SK-N-MC (cell line): ENCODE results near the gene ERGIC1.

Experiments used
- DNase-seq: peaks from one replicate; pipeline ENCODE4 v3.0.0-alpha.2; 2011; ENCODE audit warnings: low read depth, low spot score
- H3K27ac ChIP-seq: fragments of 200-600 bp; sonication (generic); 2 replicates; pipeline ENCODE4 v1.5.1; 2016; ENCODE audit warnings: mixed run types
- H3K36me3 ChIP-seq: fragments of 200-600 bp; sonication (generic); 2 replicates; pipeline ENCODE4 v1.6.1; 2017; ENCODE audit warnings: antibody characterized with exemption, low read length, mixed read lengths; ENCODE audit not compliant: insufficient read depth
- H3K4me3 ChIP-seq: fragments of 200-600 bp; sonication (generic); 2 replicates; pipeline ENCODE4 v1.5.1; 2016
- H3K9ac ChIP-seq: fragments of 200-600 bp; sonication (generic); 2 replicates; pipeline ENCODE4 v1.8.0; 2017; ENCODE audit warnings: mixed run types, mixed read lengths; ENCODE audit not compliant: insufficient read length
- H3K9me3 ChIP-seq: fragments of 200-600 bp; sonication (generic); 2 replicates; pipeline ENCODE4 v1.6.1; 2017; ENCODE audit warnings: low read depth, mild to moderate bottlenecking, antibody characterized with exemption, low read length, moderate library complexity, mixed read lengths
- EZH2 ChIP-seq: fragments of 200-600 bp; sonication (generic); IDR thresholded peaks from one replicate; pipeline ENCODE4 v1.6.1; 2017; ENCODE audit warnings: antibody characterized with exemption
- FOXP2 ChIP-seq: optimal IDR thresholded peaks from 2 replicates; pipeline ENCODE3; 2011; ENCODE audit warnings: mild to moderate bottlenecking, moderate library complexity; ENCODE audit not compliant: insufficient read depth; ENCODE audit errors: extremely low read length, control extremely low read depth
- POLR2AphosphoS5 ChIP-seq: IDR thresholded peaks from 2 replicates; pipeline ENCODE4 v1.6.1; 2012; ENCODE audit warnings: mild to moderate bottlenecking, low read depth, low read length, borderline replicate concordance

The ERGIC1 gene

GRCh38 chr5:172905346-172906140 is 71.5 kb downstream of the ERGIC1 start:
- no peak overlapping the region for H3K9ac ChIP-seq
- H3K27ac ChIP-seq: no peak overlapping the region
- no peak overlapping the region for H3K4me3 ChIP-seq

GRCh38 chr5:172906436-172906835 is 72.4 kb downstream of the ERGIC1 start:
- no peak for DNase-seq
- no peak overlapping the region for H3K27ac ChIP-seq
- TF ChIP-seq POLR2AphosphoS5 (no peak), FOXP2 (no peak), EZH2 (no peak)
- H3K9ac ChIP-seq: no peak overlapping the region
- H3K4me3 ChIP-seq: no peak overlapping the region
- H3K9me3 ChIP-seq: no peaks in the 10 kb centered on the region
- no peaks in the 10 kb centered on the region for H3K36me3 ChIP-seq

More at GRCh38 chr5:172905346-172906140, 71.5 kb downstream of the ERGIC1 start:
- TF ChIP-seq FOXP2 (no peak), POLR2AphosphoS5 (no peak), EZH2 (no peak)
- DNase-seq: no peak
- H3K36me3 ChIP-seq: no peaks in the 10 kb centered on the region
- no peaks in the 10 kb centered on the region for H3K9me3 ChIP-seq

GRCh38 chr5:172906888-172907287 is 72.8 kb downstream of the ERGIC1 start:
- H3K9ac ChIP-seq: no peak overlapping the region
- H3K36me3 ChIP-seq: no peaks in the 10 kb centered on the region
- DNase-seq: no peak
- no peaks in the 10 kb centered on the region for H3K9me3 ChIP-seq
- H3K4me3 ChIP-seq: no peak overlapping the region
- TF ChIP-seq POLR2AphosphoS5 (no peak), EZH2 (no peak), FOXP2 (no peak)
- no peak overlapping the region for H3K27ac ChIP-seq

GRCh38 chr5:172907657-172908056 is 73.6 kb downstream of the ERGIC1 start:
- H3K27ac ChIP-seq: no peak overlapping the region
- H3K4me3 ChIP-seq: no peak overlapping the region
- H3K36me3 ChIP-seq: no peaks in the 10 kb centered on the region
- no peak overlapping the region for H3K9ac ChIP-seq
- no peak for DNase-seq
- no peaks in the 10 kb centered on the region for H3K9me3 ChIP-seq
- TF ChIP-seq FOXP2: no peak
- TF ChIP-seq EZH2: no peak
- TF ChIP-seq POLR2AphosphoS5: no peak

- H3K9me3 ChIP-seq: no peaks in the 10 kb centered on the region
- no peaks in the 10 kb centered on the region for H3K36me3 ChIP-seq
- TF ChIP-seq EZH2 (no peak), FOXP2 (no peak), POLR2AphosphoS5 (no peak)
- no peak overlapping the region for H3K27ac ChIP-seq
- no peak for DNase-seq
- H3K4me3 ChIP-seq: no peak overlapping the region
- no peak overlapping the region for H3K9ac ChIP-seq
These were observed 74.6 kb downstream of the ERGIC1 start for GRCh38 chr5:172908662-172909061.

GRCh38 chr5:172909931-172910502 is 76.0 kb downstream of the ERGIC1 start:
- TF ChIP-seq EZH2: no peak
- TF ChIP-seq FOXP2: no peak
- no peak for TF ChIP-seq POLR2AphosphoS5
- no peak overlapping the region for H3K4me3 ChIP-seq
- H3K27ac ChIP-seq: no peak overlapping the region
- H3K9me3 ChIP-seq: no peaks in the 10 kb centered on the region
- H3K9ac ChIP-seq: no peak overlapping the region
- no peak for DNase-seq
- H3K36me3 ChIP-seq: no peaks in the 10 kb centered on the region

- Histone ChIP-seq H3K9ac (no peak overlapping the region), H3K27ac (no peak overlapping the region), H3K4me3 (no peak overlapping the region), H3K9me3 (no peaks in the 10 kb centered on the region), H3K36me3 (no peaks in the 10 kb centered on the region; the same call in 1 of the 2 replicates)
- DNase-seq: no peak
- TF ChIP-seq EZH2: no peak
- no peak for TF ChIP-seq FOXP2
- TF ChIP-seq POLR2AphosphoS5: no peak
These were observed 77.0 kb downstream of the ERGIC1 start for GRCh38 chr5:172910828-172911627.

- no peak overlapping the region for H3K4me3 ChIP-seq
These were observed 77.5 kb downstream of the ERGIC1 start for GRCh38 chr5:172911628-172911880.

More at GRCh38 chr5:172911628-172911880, 77.5 kb downstream of the ERGIC1 start:
- H3K27ac ChIP-seq: no peak overlapping the region
- no peak for DNase-seq
- no peaks in the 10 kb centered on the region for H3K9me3 ChIP-seq
- TF ChIP-seq EZH2 (no peak), POLR2AphosphoS5 (no peak), FOXP2 (no peak)
- H3K9ac ChIP-seq: no peak overlapping the region
- H3K36me3 ChIP-seq: no peaks in the 10 kb centered on the region; the same call in 1 of the 2 replicates
